Activated T-cell treated with anti-CD3 and anti-CD28 coated beads for 24 hours (primary cell): ENCODE measurements around the gene RNF224.
"Not testable (repeated sequence)": the region's sequence is repeated elsewhere in the genome, so short reads cannot be mapped to it uniquely, and the experiment has no call there.

ENCODE experiments used
- DNase-seq: peaks from one replicate; pipeline ENCODE4 v3.0.0-alpha.2; 2020; ENCODE audit warnings: low read depth

Gene RNF224

DNA sequence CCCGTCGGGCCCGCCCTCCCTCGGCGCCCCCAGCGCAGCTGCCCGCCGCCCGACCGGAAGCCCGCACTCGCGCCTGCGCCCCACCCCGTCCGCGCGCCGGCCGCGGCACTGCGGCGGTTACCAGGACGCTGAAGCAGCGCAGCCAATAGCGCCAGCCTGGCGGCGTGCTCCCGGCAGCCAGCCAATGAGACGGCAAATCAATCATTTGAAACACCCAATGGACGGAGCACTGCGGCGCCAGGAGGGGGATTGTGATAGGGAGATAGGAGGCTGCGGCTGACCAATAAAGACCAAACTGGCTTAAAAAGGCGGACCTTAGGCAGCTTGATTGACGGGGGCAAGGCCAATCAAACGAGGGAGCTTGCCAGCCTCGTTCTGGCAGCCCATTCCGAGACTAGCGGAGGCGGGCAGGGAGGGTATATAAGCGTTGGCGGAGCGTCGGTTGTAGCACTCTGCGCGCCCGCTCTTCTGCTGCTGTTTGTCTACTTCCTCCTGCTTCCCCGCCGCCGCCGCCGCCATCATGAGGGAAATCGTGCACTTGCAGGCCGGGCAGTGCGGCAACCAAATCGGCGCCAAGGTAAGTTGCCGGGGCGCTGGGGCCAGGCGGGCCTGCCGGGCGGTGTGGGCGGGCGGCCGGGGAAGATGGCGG lies 13.7 kb downstream of the RNF224 start, which contains the start of gene TUBB4B:
Gene TUBB4B, plus strand, starts transcription at position 447 of the 649 bp plus-strand sequence. Its CDS starts 74 bp downstream, at position 521.
- DNase-seq, result peak; percentile 95

- DNase-seq, result peak; percentile 56
These were observed 14.4 kb downstream of the RNF224 start for GRCh38 chr9:137241490-137242268.

- no peak for DNase-seq
These were observed 15.2 kb downstream of the RNF224 start for GRCh38 chr9:137242269-137243203.

- not testable (repeated sequence) for DNase-seq
These were observed 15.9 kb downstream of the RNF224 start for GRCh38 chr9:137243266-137243625.

DNA sequence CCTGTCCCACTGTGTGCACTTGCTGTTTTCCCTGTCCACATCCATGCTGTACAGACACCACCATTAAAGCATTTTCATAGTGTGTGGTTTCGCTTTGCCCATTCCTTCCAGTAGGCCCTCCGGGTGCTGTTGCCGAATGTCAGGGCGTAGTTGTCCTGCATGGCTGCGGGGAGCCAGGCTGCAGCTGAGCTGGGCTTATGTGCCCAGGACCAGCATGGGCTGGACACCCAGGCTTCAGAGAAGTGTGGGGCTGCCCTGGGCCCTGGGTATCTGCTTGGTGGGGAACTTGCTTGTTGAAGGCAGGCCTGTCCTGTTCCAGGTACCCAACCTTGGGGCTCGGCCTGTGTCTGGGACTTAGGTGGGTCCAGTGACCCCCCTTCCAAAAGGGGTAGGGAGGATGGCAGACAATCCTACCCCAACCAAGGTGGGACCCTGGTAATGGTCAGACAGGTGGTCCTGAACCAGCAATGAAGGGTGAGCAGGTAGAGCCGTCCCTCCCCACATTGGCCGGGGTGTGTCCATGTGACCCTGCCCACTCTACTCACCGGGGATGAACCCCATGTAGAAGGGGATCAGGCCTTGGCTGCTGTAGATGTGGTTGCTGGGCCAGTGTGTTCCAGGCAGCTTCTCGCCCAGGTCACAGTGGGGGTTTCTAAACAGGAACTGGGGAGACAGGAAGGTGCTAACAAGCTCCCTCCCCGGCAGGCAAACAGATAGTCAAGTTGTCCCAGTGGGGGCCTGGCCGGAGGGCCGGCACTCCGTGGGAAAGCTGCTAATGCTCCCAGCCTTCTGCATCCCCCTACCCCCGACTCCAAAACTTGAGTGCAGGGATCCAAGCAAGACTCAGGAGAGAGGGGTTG lies 16.6 kb downstream of the RNF224 start:
- DNase-seq, result no peak

DNA sequence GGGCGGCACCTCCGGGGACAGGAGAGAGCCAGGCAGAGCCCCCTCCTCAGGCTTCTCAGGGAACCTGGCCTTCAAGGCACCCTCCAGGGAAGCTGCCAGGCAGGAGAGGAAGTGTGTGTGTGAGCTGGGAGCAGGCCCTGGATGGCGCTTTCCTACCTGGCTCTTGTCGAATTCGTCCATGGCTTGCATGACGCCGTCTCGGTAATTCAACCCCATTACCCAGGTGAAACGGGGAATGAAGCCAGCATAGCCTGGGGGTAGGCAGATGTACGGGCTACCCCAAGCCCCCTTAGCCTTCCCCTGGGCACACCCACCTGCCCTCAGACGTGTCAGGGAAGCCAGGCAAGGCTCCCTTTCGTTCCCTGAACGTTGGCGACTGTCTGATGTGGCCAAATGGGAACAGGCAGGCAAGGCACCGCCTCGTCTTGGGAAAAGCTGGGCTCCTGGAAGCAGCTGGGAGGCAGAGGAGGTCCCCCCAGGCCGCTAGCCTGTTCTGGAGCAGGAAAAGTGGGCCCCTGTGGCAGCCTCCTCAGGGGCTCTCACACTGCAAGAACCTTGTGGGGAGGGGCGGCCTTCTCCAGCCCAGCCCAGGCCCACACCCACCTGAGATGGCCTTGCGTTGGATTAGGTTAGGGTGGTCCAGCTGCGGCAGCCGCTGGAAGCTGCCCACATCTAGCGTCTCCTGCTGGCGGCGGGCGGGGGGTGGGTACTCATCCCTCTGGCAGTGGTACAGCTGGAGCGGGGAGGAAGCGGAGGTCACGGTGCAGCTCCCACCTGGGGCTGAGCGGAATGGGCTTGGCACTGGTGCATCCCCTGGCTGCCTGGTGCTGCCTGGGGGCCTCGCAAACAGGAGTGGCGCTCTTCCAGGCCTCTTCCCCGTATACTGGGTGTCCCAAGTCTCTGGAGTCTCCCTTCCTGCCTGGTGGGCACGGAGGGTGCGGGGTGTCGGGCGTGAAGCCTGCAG lies 17.5 kb downstream of the RNF224 start:
- DNase-seq, result no peak

GRCh38 chr9:137245450-137246421 lies 18.4 kb downstream of the RNF224 start:
- no peak for DNase-seq

DNA sequence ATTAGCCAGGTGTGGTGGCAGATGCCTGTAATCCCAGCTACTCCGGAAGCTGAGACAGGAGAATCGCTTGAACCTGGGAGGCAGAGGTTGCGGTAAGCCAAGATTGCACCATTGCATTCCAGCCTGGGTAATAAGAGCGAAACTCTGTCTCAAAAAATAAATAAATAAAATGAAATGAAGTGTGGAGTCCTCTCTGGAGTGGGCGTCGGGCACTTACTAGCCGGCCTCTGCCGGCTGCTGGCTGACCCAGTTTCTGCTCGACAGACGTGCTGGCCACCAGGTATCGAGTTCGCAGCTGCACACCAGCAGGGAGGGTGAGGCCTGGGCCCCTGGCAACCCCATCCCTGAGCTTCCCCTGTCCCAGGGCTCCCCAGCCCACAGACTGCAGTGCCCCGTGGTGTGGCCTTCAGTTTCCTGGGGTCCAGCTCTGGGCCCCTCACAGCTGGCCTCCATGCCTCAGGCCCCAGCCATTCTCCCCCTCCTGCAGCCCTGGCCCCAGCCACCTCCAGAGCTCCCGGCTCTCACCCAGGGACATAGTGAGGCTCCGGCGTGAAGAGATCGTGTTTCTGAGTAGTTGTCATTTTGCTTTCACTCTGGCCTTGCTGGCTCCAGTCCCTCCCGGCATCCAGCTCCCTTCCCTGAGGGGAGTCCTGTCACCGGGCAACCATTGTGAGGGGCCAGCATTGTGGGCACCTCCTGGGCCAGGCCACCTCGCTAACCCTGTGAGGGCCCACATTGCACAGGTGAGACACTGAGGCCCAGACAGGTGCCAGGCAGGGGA lies 20.0 kb downstream of the RNF224 start:
- no peak for DNase-seq

GRCh38 chr9:137247916-137248175 lies 20.5 kb downstream of the RNF224 start:
- DNase-seq, result no peak

- DNase-seq, result no peak
These were observed 23.3 kb downstream of the RNF224 start for GRCh38 chr9:137250329-137251193.

DNA sequence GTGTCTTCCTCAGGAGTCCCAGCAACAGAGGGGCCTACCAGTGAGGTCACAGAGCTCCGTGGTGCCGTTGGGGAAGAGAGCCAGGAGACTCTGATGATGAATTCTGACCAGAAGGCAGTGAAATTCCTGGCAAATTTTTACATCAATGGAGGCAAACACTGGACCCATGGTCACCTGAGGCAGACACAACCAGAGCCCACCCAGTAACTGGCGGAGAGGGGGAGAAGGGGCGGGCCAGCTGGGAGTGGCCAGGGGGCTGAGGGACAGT lies 23.8 kb downstream of the RNF224 start, which contains the start of gene STPG3:
Gene STPG3, plus strand, starts transcription at position 93 of the 268 bp plus-strand sequence. Its CDS starts 1 bp downstream, at position 94.
- no peak for DNase-seq

GRCh38 chr9:137251490-137252268 lies 24.4 kb downstream of the RNF224 start:
- DNase-seq, result no peak

- no peak for DNase-seq
These were observed 25.5 kb downstream of the RNF224 start for GRCh38 chr9:137252555-137253506.

GRCh38 chr9:137253717-137254623 lies 26.7 kb downstream of the RNF224 start:
- DNase-seq, result no peak
